Measurements from ENCODE around the gene GALK2.
"Not testable (repeated sequence)": the region's sequence is repeated elsewhere in the genome, so short reads cannot be mapped to it uniquely, and the experiment has no call there.

DNA sequence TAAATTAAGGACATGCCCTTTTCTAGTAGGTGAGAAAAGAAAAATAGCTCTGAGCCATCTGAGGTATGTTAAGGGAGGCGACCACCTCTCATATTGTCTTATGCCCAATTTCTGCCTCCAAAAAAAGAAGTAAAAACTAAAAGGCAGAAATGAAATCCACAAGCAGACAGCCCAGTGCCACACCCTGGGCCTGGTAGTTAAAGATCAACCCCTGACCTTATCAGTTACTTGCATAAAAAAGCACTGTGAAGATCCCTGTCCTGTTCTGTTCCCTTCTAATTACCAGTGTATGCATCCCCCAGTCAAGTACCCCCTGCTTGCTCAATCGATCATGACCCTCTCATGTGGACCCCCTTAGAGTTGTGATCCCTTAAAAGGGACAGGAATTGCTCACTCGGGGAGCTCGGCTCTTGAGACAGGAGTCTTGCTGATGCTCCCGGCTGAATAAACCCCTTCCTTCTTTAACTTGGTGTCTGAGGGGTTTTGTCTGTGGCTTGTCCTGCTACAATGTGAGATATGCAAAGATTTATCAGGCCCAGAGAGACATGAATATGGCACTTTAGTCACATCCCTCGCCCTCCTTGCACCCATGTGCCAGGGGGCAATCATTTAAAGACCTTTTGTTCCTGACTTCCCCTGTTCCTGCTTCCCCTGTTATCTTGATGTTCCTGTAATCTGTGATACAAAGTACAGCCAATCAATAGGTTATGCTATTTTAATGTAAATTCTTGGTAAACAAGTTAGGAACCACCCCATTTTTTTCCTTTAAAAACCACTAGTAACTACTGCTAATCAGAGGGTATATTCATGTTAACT, 5.7 kb downstream of the GALK2 start:
- TF ChIP-seq, protein P1, sequence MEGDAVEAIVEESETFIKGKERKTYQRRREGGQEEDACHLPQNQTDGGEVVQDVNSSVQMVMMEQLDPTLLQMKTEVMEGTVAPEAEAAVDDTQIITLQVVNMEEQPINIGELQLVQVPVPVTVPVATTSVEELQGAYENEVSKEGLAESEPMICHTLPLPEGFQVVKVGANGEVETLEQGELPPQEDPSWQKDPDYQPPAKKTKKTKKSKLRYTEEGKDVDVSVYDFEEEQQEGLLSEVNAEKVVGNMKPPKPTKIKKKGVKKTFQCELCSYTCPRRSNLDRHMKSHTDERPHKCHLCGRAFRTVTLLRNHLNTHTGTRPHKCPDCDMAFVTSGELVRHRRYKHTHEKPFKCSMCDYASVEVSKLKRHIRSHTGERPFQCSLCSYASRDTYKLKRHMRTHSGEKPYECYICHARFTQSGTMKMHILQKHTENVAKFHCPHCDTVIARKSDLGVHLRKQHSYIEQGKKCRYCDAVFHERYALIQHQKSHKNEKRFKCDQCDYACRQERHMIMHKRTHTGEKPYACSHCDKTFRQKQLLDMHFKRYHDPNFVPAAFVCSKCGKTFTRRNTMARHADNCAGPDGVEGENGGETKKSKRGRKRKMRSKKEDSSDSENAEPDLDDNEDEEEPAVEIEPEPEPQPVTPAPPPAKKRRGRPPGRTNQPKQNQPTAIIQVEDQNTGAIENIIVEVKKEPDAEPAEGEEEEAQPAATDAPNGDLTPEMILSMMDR (optimal IDR thresholded peaks at IDR 0.05 in 1 of 3, IDR thresholded peaks at IDR 0.05 in 1 of 3, conservative IDR thresholded peaks at IDR 0.05 in 1 of 3; ENCODE audit: extremely low read depth in 1 of 3, insufficient read depth in 2 of 3, low read length in 3 of 3): not testable (repeated sequence)
- TF ChIP-seq EZH2 (IDR thresholded peaks at IDR 0.05; ENCODE audit: low read length): not testable (repeated sequence)

Measured in keratinocyte (primary cell).